Activated T-helper 17 cell treated with anti-CD3 and anti-CD28 coated beads, Interleukin-2, amount 50 U/mL, for 72 hours (primary cell): Measurements from ENCODE around the gene ACTR3C. TPM values are rescaled to one million over a fixed set of nuclear protein-coding genes. Genes with fewer than 3 reads are reported as not detected.
"Not testable (repeated sequence)": the region's sequence is repeated elsewhere in the genome, so short reads cannot be mapped to it uniquely, and the experiment has no call there.

ENCODE experiments used
- ATAC-seq: fragments of 150-1000 bp; cut with Tn5 transposase; replicated peaks from 2 replicates; pipeline ENCODE4 v1.10.0; 2021; ENCODE audit warnings: mild to moderate bottlenecking, moderate library complexity
- H3K27ac Mint-ChIP-seq: one replicate; pipeline ENCODE4 v1.8.0; 2022; ENCODE audit warnings: mixed read lengths
- H3K27me3 Mint-ChIP-seq: one replicate; pipeline ENCODE4 v1.8.0; 2022; ENCODE audit warnings: mixed read lengths
- H3K36me3 Mint-ChIP-seq: one replicate; pipeline ENCODE4 v1.8.0; 2022; ENCODE audit warnings: low read depth, mild to moderate bottlenecking, mixed read lengths
- H3K4me1 Mint-ChIP-seq: one replicate; pipeline ENCODE4 v1.8.0; 2022; ENCODE audit warnings: mixed read lengths
- H3K4me3 Mint-ChIP-seq: one replicate; pipeline ENCODE4 v1.8.0; 2022; ENCODE audit warnings: mild to moderate bottlenecking, mixed read lengths
- H3K9me3 Mint-ChIP-seq: one replicate; pipeline ENCODE4 v1.8.0; 2022; ENCODE audit warnings: mixed read lengths
- total RNA-seq, 2 donors: library from RNA; stranded (reverse); gene quantifications; one replicate each; pipeline ENCODE4 v1.2.3, GENCODE V29; 2022

Gene ACTR3C
- total RNA-seq, 2 donors from 2014 or later: 9.4 to 11.1 TPM

DNA sequence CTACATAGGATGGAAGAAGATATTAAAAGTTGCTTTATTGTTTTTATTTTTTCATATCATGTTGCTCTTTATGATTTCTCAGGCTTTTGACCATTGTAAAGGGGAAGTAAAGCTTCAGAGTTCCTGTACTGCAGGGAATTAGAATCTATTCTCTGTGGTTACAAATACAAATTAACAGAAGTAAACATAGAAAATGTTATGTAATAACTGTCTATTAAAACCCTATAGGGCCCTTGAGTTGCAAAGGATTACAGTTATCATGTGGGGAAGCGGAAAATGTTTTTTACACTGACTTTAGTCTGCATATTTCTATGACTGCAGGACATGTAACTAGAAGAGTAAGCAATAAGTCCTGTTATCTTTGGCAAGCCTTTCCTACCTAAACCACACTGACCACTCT lies 116.5 kb downstream of the ACTR3C start:
- ATAC-seq, H3K4me3 Mint-ChIP-seq, H3K4me1 Mint-ChIP-seq, H3K36me3 Mint-ChIP-seq, H3K9me3 Mint-ChIP-seq, H3K27me3 Mint-ChIP-seq, H3K27ac Mint-ChIP-seq: not testable (repeated sequence)

GRCh38 chr7:150205866-150206265 lies 117.5 kb downstream of the ACTR3C start:
- not testable (repeated sequence) for H3K27ac Mint-ChIP-seq, H3K9me3 Mint-ChIP-seq, ATAC-seq, H3K27me3 Mint-ChIP-seq, H3K36me3 Mint-ChIP-seq, H3K4me1 Mint-ChIP-seq, H3K4me3 Mint-ChIP-seq

DNA sequence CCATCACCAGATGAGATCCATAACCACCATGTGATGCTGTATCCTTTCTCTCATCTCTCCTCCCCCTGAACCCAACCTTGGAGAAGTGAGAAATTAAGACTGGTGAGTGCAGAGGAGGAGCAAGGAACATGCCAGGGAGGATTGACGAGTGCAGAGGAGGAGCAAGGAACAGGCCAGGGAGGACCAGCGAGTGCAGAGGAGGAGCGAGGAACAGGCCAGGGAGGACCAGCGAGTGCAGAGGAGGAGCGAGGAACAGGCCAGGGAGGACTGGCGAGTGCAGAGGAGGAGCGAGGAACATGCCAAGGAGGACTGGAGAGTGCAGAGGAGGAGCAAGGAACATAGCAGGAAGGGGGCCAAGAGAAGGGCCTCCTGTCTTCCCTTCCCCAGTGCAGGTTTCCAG lies 118.8 kb downstream of the ACTR3C start:
- not testable (repeated sequence) for H3K36me3 Mint-ChIP-seq, H3K27me3 Mint-ChIP-seq, H3K4me3 Mint-ChIP-seq, H3K9me3 Mint-ChIP-seq, H3K4me1 Mint-ChIP-seq, H3K27ac Mint-ChIP-seq, ATAC-seq

DNA sequence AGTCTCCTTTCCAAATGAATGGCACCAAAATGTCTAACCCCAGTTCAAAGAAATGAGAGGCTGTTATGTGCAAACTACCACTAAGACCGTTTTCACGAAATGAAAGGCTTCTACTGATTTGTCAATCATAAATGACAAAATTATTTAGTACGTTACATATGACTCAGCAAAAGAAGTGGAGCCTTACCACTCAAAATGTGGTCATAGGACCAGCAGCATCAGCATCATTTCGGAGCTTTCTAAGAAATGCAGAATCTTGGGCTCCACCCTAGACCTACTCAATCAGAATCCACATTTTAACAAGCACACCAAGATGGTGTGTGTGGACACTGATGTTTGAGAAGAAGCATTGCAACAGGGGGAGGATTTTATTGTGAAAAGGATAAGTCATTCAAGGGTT lies 120.5 kb downstream of the ACTR3C start:
- not testable (repeated sequence) for H3K9me3 Mint-ChIP-seq, H3K4me1 Mint-ChIP-seq, H3K27me3 Mint-ChIP-seq, H3K4me3 Mint-ChIP-seq, H3K36me3 Mint-ChIP-seq
- peak overlapping the region; percentile 33 for H3K27ac Mint-ChIP-seq
- ATAC-seq: peak; percentile 93

Other genes starting within 250 kb of the ACTR3C start
- 10 to 100 TPM; 32.7 to 61.6 TPM for gene LRRC61, start 190 bp downstream of the ACTR3C start, total RNA-seq
- not detected for gene RARRES2, start 18.1 kb upstream of the ACTR3C start, total RNA-seq
- 10 to 100 TPM; 68.1 to 79.6 TPM for gene REPIN1, start 45.3 kb upstream of the ACTR3C start, total RNA-seq
- 1 to 10 TPM; 2.5 to 3.2 TPM for gene ZNF775, start 55.8 kb upstream of the ACTR3C start, total RNA-seq
- gene GIMAP8, start 127.1 kb upstream of the ACTR3C start, total RNA-seq: 10 to 100 TPM; 10.3 to 16.4 TPM
- gene GIMAP7, start 191.3 kb upstream of the ACTR3C start, total RNA-seq: 10 to 100 TPM; 39.7 to 43.1 TPM
- 100 to 1,000 TPM; 102 to 193 TPM for gene GIMAP4, start 243.8 kb upstream of the ACTR3C start, total RNA-seq